GM12878 (cell line): ENCODE data around the gene ZNF248. TPM values are rescaled to one million over a fixed set of nuclear protein-coding genes. Genes with fewer than 3 reads are reported as not detected.

Source experiments
- ATAC-seq: fragments of 200-7000 bp; cut with Tn5 transposase; 3 replicates; pipeline ENCODE4 v1.9.1; 2020; ENCODE audit warnings: mild to moderate bottlenecking, moderate library complexity
- BruUV-seq: library from RNA; stranded (reverse); fragments of 400-500 nt; replicated peaks from 2 replicates; lab custom pipeline; 2021; lab: Mats Ljungman, UMichigan
- CTCF ChIA-PET: fragments of 300-600 bp; sonication (Branson Sonifier 250); formaldehyde crosslinking; extraction: SDS; loops from one replicate; lab custom pipeline; 2021; ENCODE audit warnings: inconsistent platforms; lab: Yijun Ruan, JAX
- POLR2A ChIA-PET: fragments of 350-600 bp; formaldehyde crosslinking; extraction: SDS; loops from one replicate; lab custom pipeline; 2021; ENCODE audit warnings: inconsistent platforms; lab: Charles Lee
- RAD21 ChIA-PET: fragments of 300-600 bp; sonication (Branson Sonifier 250); formaldehyde crosslinking; loops from one replicate; lab custom pipeline; 2023; ENCODE audit warnings: antibody characterized with exemption; ENCODE audit not compliant: unreplicated experiment; lab: Charles Lee
- SMC1A ChIA-PET: fragments of 300-600 bp; sonication (Branson Sonifier 250); formaldehyde crosslinking; loops from one replicate; lab custom pipeline; 2023; ENCODE audit not compliant: unreplicated experiment, uncharacterized antibody; lab: Charles Lee
- DNase-seq: peaks from one replicate; pipeline ENCODE4 v3.0.0-alpha.2; 2011; ENCODE audit warnings: low read depth, low spot score
- FAIRE-seq: peaks from 3 replicates; lab custom pipeline; 2011; peaks lifted over from hg19 to GRCh38; lab: Jason Lieb, UNC
- H2AFZ ChIP-seq: 2 replicates; pipeline ENCODE4 v1.6.0; 2011; ENCODE audit warnings: low read depth, low read length, control low read depth; ENCODE audit not compliant: control insufficient read depth
- H3K27ac ChIP-seq: 2 replicates; pipeline ENCODE4 v1.5.1; 2011; ENCODE audit warnings: control low read depth; ENCODE audit not compliant: control insufficient read depth, insufficient read depth
- H3K27me3 ChIP-seq, 2 experiments: replicated peaks in 1 of 2; 2 replicates each; pipeline versions ENCODE4 v1.6.0 to v1.6.1; 2011; ENCODE audit warnings: low read length in 1 of 2; ENCODE audit not compliant: control insufficient read depth in 2 of 2, insufficient read depth in 2 of 2
- H3K36me3 ChIP-seq, 2 experiments: 2 replicates each; pipeline ENCODE4 v1.5.1; 2011; ENCODE audit warnings: low read length in 1 of 2; ENCODE audit not compliant: control insufficient read depth in 2 of 2, insufficient read depth in 2 of 2
- H3K4me1 ChIP-seq: 2 replicates; pipeline ENCODE4 v1.6.1; 2011; ENCODE audit warnings: mild to moderate bottlenecking, low read length, moderate library complexity, mixed read lengths; ENCODE audit not compliant: control insufficient read depth, insufficient read depth
- H3K4me2 ChIP-seq: 2 replicates; pipeline ENCODE4 v1.6.0; 2011; ENCODE audit warnings: control low read depth; ENCODE audit not compliant: control insufficient read depth, insufficient read depth
- H3K4me3 ChIP-seq: fragments of 200-600 bp; sonication (generic); 2 replicates; pipeline ENCODE4 v1.5.1; 2016
- H3K79me2 ChIP-seq: 2 replicates; pipeline ENCODE4 v1.6.0; 2011; ENCODE audit warnings: low read length; ENCODE audit not compliant: control insufficient read depth, insufficient read depth
- H3K9ac ChIP-seq: 2 replicates; pipeline ENCODE4 v1.8.0; 2011; ENCODE audit warnings: low read length, control low read depth, mixed read lengths; ENCODE audit not compliant: control insufficient read depth, insufficient read depth
- H3K9me3 ChIP-seq: replicated peaks from 3 replicates; pipeline ENCODE4 v1.5.1; 2011; ENCODE audit warnings: mild to moderate bottlenecking, low read length; ENCODE audit not compliant: control insufficient read depth, insufficient read depth
- H4K20me1 ChIP-seq: 2 replicates; pipeline ENCODE4 v1.6.0; 2011; ENCODE audit not compliant: control insufficient read depth, insufficient read depth
- ASH2L ChIP-seq: fragments of 300-600, 200-600 bp; sonication (generic); IDR thresholded peaks from 2 replicates; pipeline ENCODE4 v1.6.1; 2017; ENCODE audit warnings: low read depth, mild to moderate bottlenecking, borderline replicate concordance
- CHD1 ChIP-seq: IDR thresholded peaks from 2 replicates; pipeline ENCODE4 v1.6.1; 2012; ENCODE audit warnings: low read depth, low read length, improper control_type of control experiment
- CREM ChIP-seq: IDR thresholded peaks from 2 replicates; pipeline ENCODE4 v1.6.1; 2014; ENCODE audit warnings: antibody characterized with exemption, low read depth
- DPF2 ChIP-seq: fragments of 450-650 bp; IDR thresholded peaks from 2 replicates; pipeline ENCODE4 v1.6.1; 2017; ENCODE audit warnings: mild to moderate bottlenecking
- NFIC ChIP-seq: IDR thresholded peaks from 2 replicates; pipeline ENCODE4 v1.6.1; 2012; ENCODE audit warnings: low read depth, mild to moderate bottlenecking, inconsistent platforms, low read length, moderate library complexity
- NR2C1 ChIP-seq: fragments of 450-650 bp; IDR thresholded peaks from 2 replicates; pipeline ENCODE4 v1.6.1; 2017; ENCODE audit warnings: antibody characterized with exemption, mild to moderate bottlenecking, moderate library complexity
- POLR2AphosphoS5 ChIP-seq: IDR thresholded peaks from 2 replicates; pipeline ENCODE4 v1.6.1; 2011; ENCODE audit warnings: mild to moderate bottlenecking, low read length, inconsistent platforms
- SMC3 ChIP-seq: IDR thresholded peaks from 2 replicates; pipeline ENCODE4 v1.6.1; 2011; ENCODE audit warnings: low read length, improper control_type of control experiment, borderline replicate concordance
- SPI1 ChIP-seq: IDR thresholded peaks from 2 replicates; pipeline ENCODE4 v1.6.1; 2011; ENCODE audit warnings: low read depth, mild to moderate bottlenecking, low read length, moderate library complexity, borderline replicate concordance; ENCODE audit not compliant: insufficient read depth
- SRF ChIP-seq, 2 experiments: IDR thresholded peaks; 2 replicates each; pipeline ENCODE4 v1.6.1; 2011; ENCODE audit warnings: low read depth in 2 of 2, low read length in 2 of 2, mild to moderate bottlenecking in 1 of 2, moderate library complexity in 1 of 2
- STAT1 ChIP-seq: fragments of 450-650 bp; conservative IDR thresholded peaks from 2 replicates; pipeline ENCODE4 v1.6.1; 2014; ENCODE audit warnings: antibody characterized with exemption, mild to moderate bottlenecking
- TAF1 ChIP-seq: IDR thresholded peaks from 2 replicates; pipeline ENCODE4 v1.6.1; 2011; ENCODE audit warnings: mild to moderate bottlenecking, low read depth, low read length, borderline replicate concordance
- WGBS: methylation state at CpG from one replicate; pipeline ENCODE4 v1.1.6; 2016; ENCODE audit warnings: low lambda C conversion rate; ENCODE audit not compliant: insufficient replicate concordance, insufficient coverage; ENCODE audit errors: missing lambda C conversion rate; 5-methylcytosine and 5-hydroxymethylcytosine counted together
- in situ Hi-C: fragments of 300-500 bp; cut with MboI; formaldehyde crosslinking; loops from 9 replicates; pipeline ENCODE4 v1.14.3; 2018; ENCODE audit warnings: mixed read lengths
- intact Hi-C: fragments of 100-400 bp; cut with micrococcal nuclease; formaldehyde crosslinking; loops from one replicate; pipeline ENCODE4 v1.14.2; 2022; ENCODE audit not compliant: unreplicated experiment
- polyA plus RNA-seq, 11 experiments: library from polyadenylated mRNA; depleted of rRNA in 4 of 11; unstranded in 6 of 11; stranded (reverse) in 5 of 11; fragments of >200 nt; fragmentation: Nextera tagmentation in 4 of 11; fragmentation: Illumina TruSeq in 1 of 11; extraction: Ambion mirVana in 4 of 11; extraction: Trizol in 1 of 11; gene quantifications; 1 replicate in 1 of 11; 2 replicates in 10 of 11; pipeline versions ENCODE4 v1.2.1 to v1.2.3, GENCODE V29; 2011 to 2016; ENCODE audit warnings: inconsistent platforms in 2 of 11, missing spikeins in 2 of 11, low read depth in 1 of 11
- total RNA-seq, 4 experiments: library from RNA; depleted of rRNA in 3 of 4; stranded (reverse); fragments of >200 nt in 3 of 4; fragmentation: Illumina TruSeq in 1 of 4; extraction: Trizol in 1 of 4; gene quantifications; 2 replicates each; pipeline versions ENCODE4 v1.2.1 to v1.2.3, GENCODE V29; 2013 to 2021
- TF ChIP-seq, protein P1 (sequence below): IDR thresholded peaks from 2 replicates; pipeline ENCODE4 v1.6.1; 2011; ENCODE audit warnings: borderline replicate concordance, low read depth, mild to moderate bottlenecking, moderate library complexity, low read length; ENCODE audit not compliant: insufficient read depth, poor library complexity, severe bottlenecking
- TF ChIP-seq, protein P2 (sequence below): fragments of 450-650 bp; IDR thresholded peaks from 2 replicates; pipeline ENCODE4 v1.6.1; 2018; ENCODE audit warnings: mild to moderate bottlenecking, low read depth, moderate library complexity; ENCODE audit not compliant: partially characterized antibody

The ZNF248 gene
- total and polyA plus RNA-seq, 10 of the 15 experiments (the other 5 are each of a cell fraction or from before 2014, with no cell fraction given): 2.0 to 16.3 (median 8.9) TPM

DNA sequence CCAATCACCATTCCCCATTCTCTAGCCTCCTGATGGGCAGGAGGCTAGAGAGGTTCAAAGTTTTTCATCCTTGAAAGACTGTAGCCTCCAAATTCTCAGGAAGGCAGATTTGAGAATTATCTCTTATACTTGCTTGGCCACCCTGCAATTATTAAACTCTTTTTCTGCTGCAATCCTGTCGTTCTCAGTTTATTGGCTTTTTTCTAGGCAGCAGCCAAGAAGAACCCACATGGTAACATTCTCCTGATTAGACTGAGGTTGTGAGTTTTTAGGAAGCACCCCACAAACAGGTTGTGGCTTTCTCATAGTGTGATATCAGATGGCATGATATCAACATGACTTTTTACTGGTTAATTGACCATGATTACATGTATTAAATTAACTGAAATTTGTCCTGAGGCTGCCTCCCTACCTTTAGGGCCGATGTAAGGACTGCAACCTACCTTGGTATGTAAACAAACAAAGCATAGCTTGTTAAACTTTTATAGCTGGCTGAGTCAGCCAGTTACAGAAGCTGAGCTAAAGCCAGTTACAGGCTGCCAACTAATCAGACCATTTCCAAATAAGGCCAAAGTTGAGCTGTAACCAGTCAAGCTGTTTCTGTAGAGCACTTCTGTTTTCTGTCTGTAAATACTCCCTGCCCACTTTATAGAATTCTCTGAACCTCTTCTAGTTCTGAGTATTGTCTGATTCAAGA, 3.2 kb upstream of the ZNF248 start:
- H4K20me1 ChIP-seq: no peaks in the 10 kb centered on the region
- H3K36me3 ChIP-seq: no peaks in the 10 kb centered on the region
- TF ChIP-seq POLR2AphosphoS5 (no peak), STAT1 (no peak), CREM (no peak), TAF1 (no peak), SPI1 (peak; percentile 70; the same call in 1 of the 2 replicates), CHD1 (no peak), SRF (IDR thresholded peaks at IDR 0.05; ENCODE audit: low read depth in 2 of 2, low read length in 2 of 2) (peak; percentile 52 to 93), DPF2 (no peak), NFIC (no peak), SMC3 (no peak), NR2C1 (no peak), ASH2L (no peak)
- TF ChIP-seq, protein P1, sequence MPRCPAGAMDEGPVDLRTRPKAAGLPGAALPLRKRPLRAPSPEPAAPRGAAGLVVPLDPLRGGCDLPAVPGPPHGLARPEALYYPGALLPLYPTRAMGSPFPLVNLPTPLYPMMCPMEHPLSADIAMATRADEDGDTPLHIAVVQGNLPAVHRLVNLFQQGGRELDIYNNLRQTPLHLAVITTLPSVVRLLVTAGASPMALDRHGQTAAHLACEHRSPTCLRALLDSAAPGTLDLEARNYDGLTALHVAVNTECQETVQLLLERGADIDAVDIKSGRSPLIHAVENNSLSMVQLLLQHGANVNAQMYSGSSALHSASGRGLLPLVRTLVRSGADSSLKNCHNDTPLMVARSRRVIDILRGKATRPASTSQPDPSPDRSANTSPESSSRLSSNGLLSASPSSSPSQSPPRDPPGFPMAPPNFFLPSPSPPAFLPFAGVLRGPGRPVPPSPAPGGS: no peak
- TF ChIP-seq, protein P2, sequence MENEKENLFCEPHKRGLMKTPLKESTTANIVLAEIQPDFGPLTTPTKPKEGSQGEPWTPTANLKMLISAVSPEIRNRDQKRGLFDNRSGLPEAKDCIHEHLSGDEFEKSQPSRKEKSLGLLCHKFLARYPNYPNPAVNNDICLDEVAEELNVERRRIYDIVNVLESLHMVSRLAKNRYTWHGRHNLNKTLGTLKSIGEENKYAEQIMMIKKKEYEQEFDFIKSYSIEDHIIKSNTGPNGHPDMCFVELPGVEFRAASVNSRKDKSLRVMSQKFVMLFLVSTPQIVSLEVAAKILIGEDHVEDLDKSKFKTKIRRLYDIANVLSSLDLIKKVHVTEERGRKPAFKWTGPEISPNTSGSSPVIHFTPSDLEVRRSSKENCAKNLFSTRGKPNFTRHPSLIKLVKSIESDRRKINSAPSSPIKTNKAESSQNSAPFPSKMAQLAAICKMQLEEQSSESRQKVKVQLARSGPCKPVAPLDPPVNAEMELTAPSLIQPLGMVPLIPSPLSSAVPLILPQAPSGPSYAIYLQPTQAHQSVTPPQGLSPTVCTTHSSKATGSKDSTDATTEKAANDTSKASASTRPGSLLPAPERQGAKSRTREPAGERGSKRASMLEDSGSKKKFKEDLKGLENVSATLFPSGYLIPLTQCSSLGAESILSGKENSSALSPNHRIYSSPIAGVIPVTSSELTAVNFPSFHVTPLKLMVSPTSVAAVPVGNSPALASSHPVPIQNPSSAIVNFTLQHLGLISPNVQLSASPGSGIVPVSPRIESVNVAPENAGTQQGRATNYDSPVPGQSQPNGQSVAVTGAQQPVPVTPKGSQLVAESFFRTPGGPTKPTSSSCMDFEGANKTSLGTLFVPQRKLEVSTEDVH: no peak
- RAD21 ChIA-PET: no interaction called here
- ATAC-seq (peak; percentile 17), FAIRE-seq (no peak), DNase-seq (no peak)
- H3K9ac ChIP-seq: no peak overlapping the region
- no peaks in the 10 kb centered on the region for H3K27me3 ChIP-seq
- POLR2A ChIA-PET: interaction anchor here (0.7 kb wide), 1 partner anchor 183 kb away, joined by 3 read pairs; no protein-coding TSS in a partner anchor
- no TSS peak for BruUV-seq
- H3K4me2 ChIP-seq: no peak overlapping the region
- intact Hi-C loops (no loop called here), in situ Hi-C loops (no loop called here)
- H3K9me3 ChIP-seq: peaks cover 2% of the 10 kb centered on the region; the same call in 2 of the 3 replicates
- peaks cover 16% of the 10 kb centered on the region for H3K79me2 ChIP-seq
- SMC1A ChIA-PET: interaction anchor here (0.9 kb wide), 1 partner anchor 54 kb away, joined by 3 read pairs; no protein-coding TSS in a partner anchor
- 0 out of 2 replicates have a peak overlapping the region, but pooled peaks have one; percentile 3 for H3K27ac ChIP-seq
- H3K4me1 ChIP-seq: peaks cover under 1% of the 10 kb centered on the region
- no peak overlapping the region for H3K4me3 ChIP-seq
- WGBS: 44% methylated on average over 2 of the region's 2 CpGs
- H2AFZ ChIP-seq: no peak overlapping the region; the same call in 1 of the 2 replicates
- CTCF ChIA-PET: interaction anchor here (1.1 kb wide), 1 partner anchor 8 kb away, joined by 3 read pairs; no protein-coding TSS in a partner anchor
